Body of pancreas (tissue), 4 donors: Measurements from ENCODE around the gene PHF12. TPM values are rescaled to one million over a fixed set of nuclear protein-coding genes. Genes with fewer than 3 reads are reported as not detected.

Source experiments
- ATAC-seq: fragments of 150-250 bp; one replicate; pipeline ENCODE4 v1.9.1; 2016
- DNase-seq, 4 donors: peaks; one replicate each; pipeline ENCODE4 v3.0.0-alpha.2; 2019
- H3K27ac ChIP-seq, 4 donors: fragments of 200-600 bp; sonication (generic); 1 replicate in 3 of 4; 2 replicates in 1 of 4; pipeline versions ENCODE4 v1.5.1 to v1.6.1; 2016 to 2019; ENCODE audit warnings: mild to moderate bottlenecking in 1 of 4, mixed read lengths in 1 of 4, moderate library complexity in 1 of 4
- H3K27me3 ChIP-seq, 2 donors: fragments of 200-600 bp; sonication (generic); one replicate each; pipeline ENCODE4 v1.6.0; 2016; ENCODE audit warnings: mild to moderate bottlenecking in 1 of 2
- H3K36me3 ChIP-seq, 2 donors: fragments of 200-600 bp; sonication (generic); replicated peaks in 1 of 2; 2 replicates each; pipeline ENCODE4 v1.5.1; 2016; ENCODE audit warnings: low read depth in 2 of 2; ENCODE audit not compliant: insufficient read depth in 1 of 2
- H3K4me1 ChIP-seq: fragments of 200-600 bp; sonication (generic); one replicate; pipeline ENCODE4 v1.6.0; 2016
- H3K4me3 ChIP-seq, 2 donors: fragments of 200-600 bp; sonication (generic); 1 replicate in 1 of 2; 2 replicates in 1 of 2; pipeline ENCODE4 v1.5.1; 2016 to 2019
- H3K9me3 ChIP-seq, 3 donors: fragments of 200-600 bp; sonication (generic); 1 replicate in 2 of 3; 2 replicates in 1 of 3; pipeline ENCODE4 v1.5.1; 2016
- POLR2A ChIP-seq, 3 donors: fragments of 450-650 bp; IDR thresholded peaks; one replicate each; pipeline ENCODE4 v1.6.1; 2016; ENCODE audit warnings: antibody characterized with exemption in 3 of 3, mild to moderate bottlenecking in 2 of 3
- WGBS, 2 donors: methylation state at CpG; one replicate each; pipeline ENCODE4 v1.1.5; 2017; 5-methylcytosine and 5-hydroxymethylcytosine counted together
- intact Hi-C: fragments of 100-400 bp; cut with DNase I; formaldehyde crosslinking; loops from one replicate; pipeline ENCODE4 v1.15.1; 2023
- total RNA-seq, 2 donors: library from RNA; depleted of rRNA; stranded (reverse); fragments of >200 nt; gene quantifications; one replicate each; pipeline ENCODE4 v1.1.0, GENCODE V29; 2016
- TF ChIP-seq, protein P1 (sequence below), 7 experiments: fragments of 450-650 bp in 4 of 7; fragments of 200-600 bp in 3 of 7; sonication (generic) in 3 of 7; IDR thresholded peaks; one replicate each; pipeline ENCODE4 v1.5.1; 2016 to 2019; ENCODE audit warnings: antibody characterized with exemption in 7 of 7

PHF12 gene
- total RNA-seq, 2 donors from 2014 or later: 22.1 to 56.4 TPM

DNA sequence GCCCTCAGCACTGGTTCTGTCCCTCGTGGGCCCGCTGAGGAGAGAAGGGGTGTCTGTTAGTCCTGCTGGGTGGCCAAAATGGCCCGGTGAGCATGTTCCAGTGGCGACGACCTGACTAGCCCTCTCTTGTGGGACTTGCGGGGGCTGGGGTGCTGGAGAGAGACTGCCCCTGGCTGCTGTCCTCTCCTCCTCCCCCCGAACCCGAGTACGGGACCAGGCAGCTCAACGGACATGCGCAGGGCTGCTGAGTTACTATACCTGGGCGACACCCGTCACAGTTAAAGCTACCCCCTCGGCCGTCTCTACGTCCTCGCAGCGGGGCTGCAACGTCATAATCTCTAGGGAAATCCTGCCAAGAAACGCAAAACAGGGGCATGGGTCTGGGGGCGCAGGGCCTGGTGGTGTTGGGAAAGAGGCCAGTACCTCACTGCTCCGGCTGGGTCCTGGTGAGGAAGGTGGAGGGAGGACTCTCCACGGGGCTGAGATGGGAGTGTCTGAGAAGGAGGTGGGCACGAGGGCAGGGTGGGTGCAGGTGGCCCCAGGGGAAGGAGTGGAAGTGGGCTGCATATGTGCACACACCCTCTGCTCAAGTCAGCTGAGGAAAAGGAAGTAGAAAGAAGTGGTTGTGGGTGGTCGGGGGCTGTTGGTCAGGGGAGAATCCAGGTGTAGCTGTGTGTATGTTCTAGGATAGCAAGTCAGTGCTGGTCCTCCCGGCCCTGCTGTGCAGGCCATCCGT is 67.2 kb downstream of the PHF12 start:
- no peak for ATAC-seq
- 81 to 87% methylated on average over 25 of the region's 27 CpGs for WGBS, 2 donors
- peaks cover 11 to 24% of the 10 kb centered on the region in 2 donors for H3K36me3 ChIP-seq
- TF ChIP-seq, protein P1, sequence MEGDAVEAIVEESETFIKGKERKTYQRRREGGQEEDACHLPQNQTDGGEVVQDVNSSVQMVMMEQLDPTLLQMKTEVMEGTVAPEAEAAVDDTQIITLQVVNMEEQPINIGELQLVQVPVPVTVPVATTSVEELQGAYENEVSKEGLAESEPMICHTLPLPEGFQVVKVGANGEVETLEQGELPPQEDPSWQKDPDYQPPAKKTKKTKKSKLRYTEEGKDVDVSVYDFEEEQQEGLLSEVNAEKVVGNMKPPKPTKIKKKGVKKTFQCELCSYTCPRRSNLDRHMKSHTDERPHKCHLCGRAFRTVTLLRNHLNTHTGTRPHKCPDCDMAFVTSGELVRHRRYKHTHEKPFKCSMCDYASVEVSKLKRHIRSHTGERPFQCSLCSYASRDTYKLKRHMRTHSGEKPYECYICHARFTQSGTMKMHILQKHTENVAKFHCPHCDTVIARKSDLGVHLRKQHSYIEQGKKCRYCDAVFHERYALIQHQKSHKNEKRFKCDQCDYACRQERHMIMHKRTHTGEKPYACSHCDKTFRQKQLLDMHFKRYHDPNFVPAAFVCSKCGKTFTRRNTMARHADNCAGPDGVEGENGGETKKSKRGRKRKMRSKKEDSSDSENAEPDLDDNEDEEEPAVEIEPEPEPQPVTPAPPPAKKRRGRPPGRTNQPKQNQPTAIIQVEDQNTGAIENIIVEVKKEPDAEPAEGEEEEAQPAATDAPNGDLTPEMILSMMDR (IDR thresholded peaks at IDR 0.05): no peak
- TF ChIP-seq POLR2A (IDR thresholded peaks at IDR 0.05): no peak
- H3K27ac ChIP-seq: no peak overlapping the region
- DNase-seq: no peak
- no peak overlapping the region for H3K4me3 ChIP-seq
- H3K4me1 ChIP-seq: no peaks in the 10 kb centered on the region
- no peaks in the 10 kb centered on the region for H3K27me3 ChIP-seq
- no peaks in the 10 kb centered on the region for H3K9me3 ChIP-seq
- intact Hi-C loops: no loop called here

DNA sequence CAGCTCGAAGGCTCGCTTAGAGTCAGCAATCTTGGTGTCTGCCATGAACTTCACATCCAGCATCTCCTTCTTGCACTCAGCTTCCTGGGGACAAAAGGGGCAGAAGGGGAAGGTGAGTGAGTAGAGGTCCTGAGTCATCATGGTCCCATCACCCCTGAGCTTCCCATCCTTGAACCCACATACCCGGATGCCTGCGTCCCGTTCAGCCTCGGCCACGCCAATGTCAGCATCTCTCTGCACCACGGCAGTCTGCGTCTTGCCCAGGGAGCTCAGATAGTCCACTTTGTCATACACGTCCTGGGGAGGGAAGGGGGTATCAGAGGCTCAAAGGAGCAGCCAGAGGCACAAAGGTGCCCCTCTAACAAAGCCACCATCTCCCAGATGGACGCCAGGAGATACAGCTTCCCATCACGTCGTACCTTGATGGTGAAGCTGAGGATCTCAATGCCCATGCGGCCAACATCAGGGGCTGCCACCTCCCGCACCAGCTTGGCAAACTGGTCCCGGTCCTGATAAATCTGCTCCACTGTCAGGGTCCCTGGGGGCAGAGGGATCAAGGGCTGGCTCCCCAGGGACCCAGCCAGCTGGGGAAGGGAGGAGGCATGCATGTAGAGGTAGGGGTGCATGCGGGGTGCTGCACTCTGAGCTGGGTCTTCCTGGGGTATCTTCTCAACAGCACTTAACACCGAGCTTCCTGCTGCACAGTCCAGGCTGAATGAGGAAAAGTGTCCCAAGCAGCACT is 69.0 kb downstream of the PHF12 start:
- TF ChIP-seq, protein P1 (IDR thresholded peaks at IDR 0.05): no peak
- no peak for TF ChIP-seq POLR2A (IDR thresholded peaks at IDR 0.05)
- DNase-seq (no peak), ATAC-seq (no peak)
- Histone ChIP-seq H3K4me1 (no peaks in the 10 kb centered on the region), H3K27me3 (no peaks in the 10 kb centered on the region), H3K9me3 (no peaks in the 10 kb centered on the region), H3K36me3 (peaks cover 11 to 24% of the 10 kb centered on the region in 2 donors), H3K27ac (no peak overlapping the region), H3K4me3 (no peak overlapping the region)
- intact Hi-C loops: no loop called here
- WGBS, 2 donors: 88 to 93% methylated on average over 14 to 18 of the region's 18 CpGs

DNA sequence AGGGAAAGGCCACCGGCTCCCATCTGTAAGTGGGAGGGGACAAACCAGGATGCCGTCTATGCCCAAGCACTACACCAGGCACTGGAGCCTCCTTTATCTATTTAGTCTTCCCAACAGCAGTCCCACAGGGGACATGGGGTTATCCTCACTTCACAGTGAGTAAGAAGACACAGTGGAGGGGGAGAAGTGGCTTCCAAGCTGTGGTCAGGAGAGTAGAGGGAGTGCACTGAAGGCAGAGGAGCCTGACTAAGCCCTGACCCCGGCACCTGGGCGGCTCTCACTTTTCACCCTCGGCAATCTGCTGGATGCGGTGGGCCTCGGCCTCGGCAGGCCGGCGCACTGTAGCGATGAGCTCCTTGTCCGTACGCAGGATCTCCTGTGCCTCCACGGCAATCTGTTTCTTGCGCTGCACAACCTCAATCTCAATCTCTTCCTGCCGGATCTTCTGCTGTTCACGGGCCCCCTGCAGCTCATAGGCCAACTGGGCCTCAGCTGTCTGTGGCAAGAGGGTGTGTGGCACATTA is 69.7 kb downstream of the PHF12 start:
- Histone ChIP-seq H3K36me3 (peaks cover 11 to 24% of the 10 kb centered on the region in 2 donors), H3K27me3 (no peaks in the 10 kb centered on the region), H3K9me3 (no peaks in the 10 kb centered on the region), H3K4me3 (no peak overlapping the region), H3K4me1 (no peaks in the 10 kb centered on the region), H3K27ac (no peak overlapping the region)
- no peak for ATAC-seq
- TF ChIP-seq, protein P1 (IDR thresholded peaks at IDR 0.05): no peak
- TF ChIP-seq POLR2A (IDR thresholded peaks at IDR 0.05): no peak
- 91 to 96% methylated on average over 17 of the region's 17 CpGs for whole genome bisulfite sequencing, 2 donors
- intact Hi-C loops: no loop called here
- no peak for DNase-seq

DNA sequence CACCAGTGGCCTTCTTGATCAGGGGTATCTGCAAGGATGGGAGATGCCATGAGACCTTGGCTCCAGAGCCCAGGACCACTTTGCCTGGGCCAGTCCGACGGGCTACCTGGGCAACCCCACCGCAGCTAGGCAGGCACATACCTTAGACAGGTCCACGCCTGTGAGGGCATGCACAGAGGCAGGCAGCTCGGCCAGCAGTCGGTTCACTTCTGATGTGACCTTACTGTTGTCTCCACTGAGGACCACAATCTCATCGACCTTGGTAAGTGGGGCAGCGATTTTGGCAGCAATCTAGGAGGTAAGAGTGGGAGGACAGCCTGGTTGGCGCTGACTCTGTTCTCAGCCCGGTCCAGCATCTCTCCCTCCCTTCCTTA is 70.8 kb downstream of the PHF12 start:
- no peak overlapping the region for H3K4me3 ChIP-seq
- no peaks in the 10 kb centered on the region for H3K27me3 ChIP-seq
- H3K36me3 ChIP-seq: peaks cover 11 to 24% of the 10 kb centered on the region in 2 donors
- DNase-seq (no peak), ATAC-seq (no peak)
- TF ChIP-seq, protein P1 (IDR thresholded peaks at IDR 0.05): no peak
- TF ChIP-seq POLR2A (IDR thresholded peaks at IDR 0.05): no peak
- no peak overlapping the region for H3K27ac ChIP-seq
- H3K4me1 ChIP-seq: no peaks in the 10 kb centered on the region
- 69 to 79% methylated on average over 5 to 10 of the region's 10 CpGs for WGBS, 2 donors
- intact Hi-C loops: no loop called here
- no peaks in the 10 kb centered on the region for H3K9me3 ChIP-seq
